Umbilical cord (tissue), 2 donors: Measurements from ENCODE around the gene PARD3. TPM values are rescaled to one million over a fixed set of nuclear protein-coding genes. Genes with fewer than 3 reads are reported as not detected.
"Not testable (repeated sequence)": the region's sequence is repeated elsewhere in the genome, so short reads cannot be mapped to it uniquely, and the experiment has no call there.

Experiments used
- DNase-seq: peaks from one replicate; pipeline ENCODE4 v3.0.0-alpha.2; 2015; ENCODE audit warnings: low spot score
- total RNA-seq: library from RNA; depleted of rRNA; stranded (reverse); fragments of >200 nt; gene quantifications from one replicate; pipeline ENCODE4 v1.2.3, GENCODE V29; 2014; ENCODE audit warnings: low replicate concordance; ENCODE audit not compliant: insufficient read depth

Gene PARD3
- total RNA-seq, 1 donor from 2014 or later, result 27.0 TPM

GRCh38 chr10:34715511-34716187 lies 99.4 kb downstream of the PARD3 start:
- DNase-seq, result peak; percentile 57

- no peak for DNase-seq
Observed at GRCh38 chr10:34713875-34714274, 101.2 kb downstream of the PARD3 start.

- no peak for DNase-seq
Observed at GRCh38 chr10:34711500-34711899, 103.6 kb downstream of the PARD3 start.

GRCh38 chr10:34710391-34710751 lies 104.7 kb downstream of the PARD3 start:
- peak; percentile 47 for DNase-seq

GRCh38 chr10:34709637-34710390 lies 105.3 kb downstream of the PARD3 start:
- no peak for DNase-seq

GRCh38 chr10:34707656-34708055 lies 107.4 kb downstream of the PARD3 start:
- peak; percentile 42 for DNase-seq

- DNase-seq, result not testable (repeated sequence)
Observed at GRCh38 chr10:34706992-34707391, 108.1 kb downstream of the PARD3 start.

GRCh38 chr10:34706147-34706546 lies 108.9 kb downstream of the PARD3 start:
- DNase-seq, result peak; percentile 28

GRCh38 chr10:34705563-34705962 lies 109.5 kb downstream of the PARD3 start:
- DNase-seq, result no peak

- no peak for DNase-seq
Observed at GRCh38 chr10:34704526-34705184, 110.4 kb downstream of the PARD3 start.

GRCh38 chr10:34702982-34703381 lies 112.1 kb downstream of the PARD3 start:
- no peak for DNase-seq

- no peak for DNase-seq
Observed at GRCh38 chr10:34702093-34702937, 112.8 kb downstream of the PARD3 start.

- DNase-seq, result no peak
Observed at GRCh38 chr10:34701194-34701593, 113.9 kb downstream of the PARD3 start.

- DNase-seq, result not testable (repeated sequence)
Observed at GRCh38 chr10:34700752-34701151, 114.3 kb downstream of the PARD3 start.

- DNase-seq, result no peak
Observed at GRCh38 chr10:34699904-34700517, 115.1 kb downstream of the PARD3 start.

GRCh38 chr10:34698979-34699378 lies 116.1 kb downstream of the PARD3 start:
- DNase-seq, result peak; percentile 35

- no peak for DNase-seq
Observed at GRCh38 chr10:34698248-34698831, 116.8 kb downstream of the PARD3 start.

- DNase-seq, result no peak
Observed at GRCh38 chr10:34697351-34698247, 117.5 kb downstream of the PARD3 start.

GRCh38 chr10:34696423-34696822 lies 118.7 kb downstream of the PARD3 start:
- DNase-seq, result peak; percentile 32
